ENCODE results near the gene KIF1A. TPM values are rescaled to one million over a fixed set of nuclear protein-coding genes. Genes with fewer than 3 reads are reported as not detected.

The KIF1A gene
- polyA plus RNA-seq, 1 experiment: not detected

DNA sequence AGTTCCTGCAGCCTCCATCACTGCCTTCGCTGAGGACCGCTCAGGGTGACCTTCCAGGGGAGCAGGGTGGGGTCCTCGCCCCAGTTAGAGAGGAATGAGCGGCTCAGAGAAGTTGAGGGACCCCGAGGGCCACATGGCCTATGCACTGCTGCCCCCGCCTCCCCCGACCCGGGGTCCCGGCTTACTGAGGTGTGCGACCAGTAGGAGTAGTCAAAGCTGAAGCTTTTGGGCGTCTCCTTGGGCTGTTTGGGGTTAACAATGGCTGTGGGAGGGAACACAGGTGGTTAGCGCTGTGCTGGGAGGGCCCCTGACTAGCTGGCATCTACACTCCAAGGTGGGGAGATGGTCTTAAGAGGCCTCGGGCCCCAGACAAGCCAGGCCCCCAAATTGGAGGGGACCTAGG is 31.0 kb downstream of the KIF1A start:
- peaks cover 20% of the 10 kb centered on the region; the same call in 1 of the 2 replicates for H3K9me3 ChIP-seq (ENCODE audit: control insufficient read depth, insufficient read depth, low read length)
- TF ChIP-seq, protein P1, sequence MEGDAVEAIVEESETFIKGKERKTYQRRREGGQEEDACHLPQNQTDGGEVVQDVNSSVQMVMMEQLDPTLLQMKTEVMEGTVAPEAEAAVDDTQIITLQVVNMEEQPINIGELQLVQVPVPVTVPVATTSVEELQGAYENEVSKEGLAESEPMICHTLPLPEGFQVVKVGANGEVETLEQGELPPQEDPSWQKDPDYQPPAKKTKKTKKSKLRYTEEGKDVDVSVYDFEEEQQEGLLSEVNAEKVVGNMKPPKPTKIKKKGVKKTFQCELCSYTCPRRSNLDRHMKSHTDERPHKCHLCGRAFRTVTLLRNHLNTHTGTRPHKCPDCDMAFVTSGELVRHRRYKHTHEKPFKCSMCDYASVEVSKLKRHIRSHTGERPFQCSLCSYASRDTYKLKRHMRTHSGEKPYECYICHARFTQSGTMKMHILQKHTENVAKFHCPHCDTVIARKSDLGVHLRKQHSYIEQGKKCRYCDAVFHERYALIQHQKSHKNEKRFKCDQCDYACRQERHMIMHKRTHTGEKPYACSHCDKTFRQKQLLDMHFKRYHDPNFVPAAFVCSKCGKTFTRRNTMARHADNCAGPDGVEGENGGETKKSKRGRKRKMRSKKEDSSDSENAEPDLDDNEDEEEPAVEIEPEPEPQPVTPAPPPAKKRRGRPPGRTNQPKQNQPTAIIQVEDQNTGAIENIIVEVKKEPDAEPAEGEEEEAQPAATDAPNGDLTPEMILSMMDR (IDR thresholded peaks at IDR 0.05; ENCODE audit: low read depth, low read length): no peak
- H3K27me3 ChIP-seq (ENCODE audit: control insufficient read depth, insufficient read depth, low read length): peaks cover 14% of the 10 kb centered on the region
- H3K27ac ChIP-seq (ENCODE audit: low read depth, low read length): no peak overlapping the region
- no peak overlapping the region for H3K4me3 ChIP-seq (ENCODE audit: low read depth, low read length)
- no peak for DNase-seq (ENCODE audit: low read depth, low spot score)
- ChIA-PET POLR2A (no interaction called here), CTCF (no interaction called here)

DNA sequence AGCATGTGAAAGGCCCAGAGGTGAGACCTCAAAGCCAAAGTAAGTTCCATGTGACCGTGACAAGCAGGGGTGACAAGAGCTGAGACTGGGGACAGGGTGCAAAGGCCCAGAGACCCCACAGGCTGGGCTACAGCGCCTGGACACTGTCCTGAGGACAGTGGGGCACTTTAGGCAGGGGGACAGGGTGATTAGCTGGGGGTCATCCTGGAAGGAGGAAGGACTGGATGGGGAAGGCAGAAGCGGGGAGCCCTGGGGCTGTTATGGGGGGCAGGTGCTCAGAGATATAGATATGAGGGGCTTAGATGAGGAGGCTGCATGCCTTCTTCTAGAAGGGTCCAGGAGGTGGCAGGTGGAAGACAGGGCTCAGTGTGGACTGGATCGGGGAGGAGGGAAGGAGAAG is 31.5 kb downstream of the KIF1A start:
- no peak for DNase-seq (ENCODE audit: low read depth, low spot score)
- Histone ChIP-seq H3K27ac (ENCODE audit: low read depth, low read length) (no peak overlapping the region), H3K27me3 (ENCODE audit: control insufficient read depth, insufficient read depth, low read length) (peaks cover 13% of the 10 kb centered on the region), H3K9me3 (ENCODE audit: control insufficient read depth, insufficient read depth, low read length) (peaks cover 25% of the 10 kb centered on the region; the same call in 1 of the 2 replicates), H3K4me3 (ENCODE audit: low read depth, low read length) (no peak overlapping the region)
- ChIA-PET CTCF (no interaction called here), POLR2A (no interaction called here)
- TF ChIP-seq, protein P1 (IDR thresholded peaks at IDR 0.05; ENCODE audit: low read depth, low read length): no peak

DNA sequence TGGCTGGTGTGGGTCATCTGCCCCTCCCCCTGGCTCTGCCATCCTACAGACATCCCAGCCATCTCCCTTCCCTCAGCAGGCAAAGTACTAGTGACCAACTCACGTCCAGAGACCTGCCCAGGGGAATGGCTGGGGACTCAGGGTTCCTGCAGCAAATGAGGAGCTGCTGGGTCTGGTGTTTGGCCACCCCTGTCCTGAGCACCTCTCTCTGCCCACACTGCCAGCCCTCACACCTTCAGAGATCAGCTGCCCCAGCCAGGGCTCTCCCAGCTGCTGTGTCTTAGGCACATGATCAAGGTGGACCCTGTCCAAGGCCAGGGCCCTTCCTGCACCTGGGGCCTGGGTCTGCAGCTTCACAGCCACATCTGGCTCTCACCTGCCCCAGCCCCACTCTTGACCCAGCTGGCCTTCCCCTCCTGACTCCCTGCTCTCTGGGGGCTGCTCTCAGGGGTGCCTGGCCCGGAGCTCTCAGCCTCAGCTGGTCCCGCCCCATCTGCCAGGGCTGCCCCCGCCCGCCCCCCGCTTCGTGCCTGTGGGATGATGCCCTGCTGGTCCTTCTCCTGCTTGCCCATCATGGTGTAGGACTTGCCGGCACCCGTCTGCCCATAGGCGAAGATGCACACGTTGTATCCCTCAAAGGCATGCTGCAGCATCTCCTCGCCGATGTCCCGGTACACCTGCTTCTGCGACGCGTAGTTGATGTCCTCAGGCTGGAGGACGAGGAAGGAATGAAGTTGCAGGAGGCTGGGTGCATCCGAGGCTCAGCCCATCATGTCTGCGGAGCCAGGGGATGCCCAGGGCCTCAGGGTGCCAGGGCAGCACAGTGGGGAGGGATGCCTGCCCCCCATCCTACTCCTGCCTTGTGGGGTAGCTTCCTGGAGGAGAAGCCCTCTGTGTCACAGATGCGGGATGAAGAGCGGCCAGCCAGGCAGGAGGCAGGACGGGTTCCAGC is 32.2 kb downstream of the KIF1A start:
- peaks cover 6% of the 10 kb centered on the region for H3K27me3 ChIP-seq (ENCODE audit: control insufficient read depth, insufficient read depth, low read length)
- CTCF ChIA-PET: no interaction called here

DNA sequence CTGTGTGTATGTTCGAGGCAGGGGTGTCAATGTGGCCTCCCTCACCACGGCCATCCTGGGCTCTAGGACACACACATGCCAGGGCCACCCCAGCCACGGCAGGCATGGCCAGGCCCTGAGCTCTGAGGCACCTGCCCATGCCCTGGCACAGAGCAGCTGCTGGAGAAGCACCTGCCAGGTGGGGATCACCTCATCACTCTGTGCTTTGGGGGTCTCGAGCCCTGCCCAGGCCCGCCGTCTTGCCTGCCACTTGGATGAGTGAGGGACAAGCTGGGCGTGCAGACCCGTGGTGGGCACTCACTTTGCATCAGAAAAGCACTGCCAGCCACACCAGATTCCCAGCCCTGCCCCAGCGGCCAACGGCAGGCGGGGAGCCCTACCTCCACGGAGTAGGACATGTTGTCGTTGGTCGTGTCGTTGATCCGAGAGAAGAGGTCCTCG is 33.1 kb downstream of the KIF1A start:
- TF ChIP-seq, protein P1 (IDR thresholded peaks at IDR 0.05; ENCODE audit: low read depth, low read length): no peak
- ChIA-PET CTCF (no interaction called here), POLR2A (no interaction called here)
- Histone ChIP-seq H3K9me3 (ENCODE audit: control insufficient read depth, insufficient read depth, low read length) (peaks cover 41% of the 10 kb centered on the region), H3K27me3 (ENCODE audit: control insufficient read depth, insufficient read depth, low read length) (peaks cover 3% of the 10 kb centered on the region), H3K27ac (ENCODE audit: low read depth, low read length) (no peak overlapping the region), H3K4me3 (ENCODE audit: low read depth, low read length) (no peak overlapping the region)
- DNase-seq (ENCODE audit: low read depth, low spot score): no peak

More for the DNA sequence above, 32.2 kb downstream of the KIF1A start:
- TF ChIP-seq, protein P1 (IDR thresholded peaks at IDR 0.05; ENCODE audit: low read depth, low read length): no peak
- no peak for DNase-seq (ENCODE audit: low read depth, low spot score)
- H3K4me3 ChIP-seq (ENCODE audit: low read depth, low read length): no peak overlapping the region
- POLR2A ChIA-PET: no interaction called here
- H3K9me3 ChIP-seq (ENCODE audit: control insufficient read depth, insufficient read depth, low read length): peaks cover 32% of the 10 kb centered on the region
- no peak overlapping the region for H3K27ac ChIP-seq (ENCODE audit: low read depth, low read length)

DNA sequence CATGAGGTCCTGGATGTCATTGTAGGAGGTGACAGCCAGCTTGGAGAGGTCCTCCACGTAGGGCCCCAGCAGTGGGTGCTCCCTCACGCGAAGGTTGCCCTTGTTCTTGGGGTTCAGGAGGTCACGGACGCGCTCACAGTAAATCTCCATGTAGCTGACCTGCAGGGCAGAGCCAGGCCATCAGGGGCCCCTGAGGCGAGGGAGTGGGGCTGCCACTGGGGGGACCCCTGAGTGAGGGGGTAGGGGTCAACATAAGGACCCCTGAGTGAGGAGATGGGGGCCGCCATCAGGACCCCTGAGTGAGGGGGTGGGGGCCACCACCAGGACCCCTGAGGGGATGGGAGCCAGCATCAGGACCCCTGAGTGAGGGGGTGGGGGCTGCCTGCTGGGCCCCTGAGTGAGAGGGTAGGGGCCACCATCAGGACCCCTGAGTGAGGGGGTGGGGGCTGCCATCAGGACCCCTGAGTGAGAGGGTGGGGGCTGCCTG is 33.6 kb downstream of the KIF1A start:
- DNase-seq (ENCODE audit: low read depth, low spot score): no peak
- ChIA-PET CTCF (no interaction called here), POLR2A (interaction anchor here (1.1 kb wide), 1 partner anchor 598 kb away, joined by 4 read pairs; no protein-coding TSS in a partner anchor)
- no peak overlapping the region for H3K4me3 ChIP-seq (ENCODE audit: low read depth, low read length)
- H3K27me3 ChIP-seq (ENCODE audit: control insufficient read depth, insufficient read depth, low read length): peaks cover 3% of the 10 kb centered on the region
- no peak overlapping the region for H3K27ac ChIP-seq (ENCODE audit: low read depth, low read length)
- TF ChIP-seq, protein P1 (IDR thresholded peaks at IDR 0.05; ENCODE audit: low read depth, low read length): no peak
- peaks cover 46% of the 10 kb centered on the region for H3K9me3 ChIP-seq (ENCODE audit: control insufficient read depth, insufficient read depth, low read length)

Data from AG04450 (cell line).